SU-DHL-6 (cell line): ENCODE results near the gene SGMS2.

Source experiments
- H2AFZ ChIP-seq: fragments of 200-600 bp; sonication (generic); 2 replicates; pipeline ENCODE4 v1.6.1; 2014; ENCODE audit warnings: low read depth, mild to moderate bottlenecking, moderate library complexity, mixed read lengths, antibody characterized with exemption, low read length; ENCODE audit not compliant: severe bottlenecking
- H3F3A ChIP-seq: fragments of 200-600 bp; shearing (Covaris generic); 2 replicates; pipeline ENCODE4 v1.6.0; 2016; ENCODE audit warnings: antibody characterized with exemption, mild to moderate bottlenecking; ENCODE audit not compliant: insufficient read depth
- H3K27ac ChIP-seq: fragments of 200-600 bp; sonication (generic); 2 replicates; pipeline ENCODE4 v1.5.1; 2016; ENCODE audit warnings: low read depth, mild to moderate bottlenecking, low read length, moderate library complexity, mixed read lengths
- H3K27me3 ChIP-seq: fragments of 200-600 bp; sonication (generic), shearing (Covaris generic); 2 replicates; pipeline ENCODE4 v1.6.0; 2014; ENCODE audit warnings: mild to moderate bottlenecking, low read length
- H3K36me3 ChIP-seq: fragments of 200-600 bp; sonication (generic); 2 replicates; pipeline ENCODE4 v1.6.1; 2014; ENCODE audit warnings: mild to moderate bottlenecking, low read length, mixed read lengths
- H3K4me2 ChIP-seq: fragments of 300-600, 200-600 bp; shearing (Covaris generic), sonication (generic); 2 replicates; pipeline ENCODE4 v1.6.0; 2014; ENCODE audit warnings: low read length, low read depth, mild to moderate bottlenecking; ENCODE audit not compliant: poor library complexity, severe bottlenecking
- H3K4me3 ChIP-seq: fragments of 200-600 bp; sonication (generic); 2 replicates; pipeline ENCODE4 v1.5.1; 2014; ENCODE audit warnings: antibody characterized with exemption, low read length, mild to moderate bottlenecking, mixed read lengths; ENCODE audit not compliant: insufficient read depth, poor library complexity, severe bottlenecking
- H3K79me2 ChIP-seq: fragments of 200-600 bp; sonication (generic); 2 replicates; pipeline ENCODE4 v1.6.1; 2014; ENCODE audit warnings: mild to moderate bottlenecking, low read length, moderate library complexity; ENCODE audit not compliant: insufficient read depth
- H3K9ac ChIP-seq: fragments of 200-600 bp; sonication (generic); 2 replicates; pipeline ENCODE4 v1.7.0; 2014; ENCODE audit warnings: mild to moderate bottlenecking, low read length
- H3K9me2 ChIP-seq: fragments of 200-600 bp; sonication (generic); replicated peaks from 2 replicates; pipeline ENCODE4 v1.6.1; 2014; ENCODE audit warnings: low read length; ENCODE audit not compliant: insufficient read depth
- H3K9me3 ChIP-seq: fragments of 200-600 bp; sonication (generic); 2 replicates; pipeline ENCODE4 v1.6.1; 2014; ENCODE audit warnings: low read length, mixed read lengths; ENCODE audit not compliant: insufficient read depth
- H4K20me1 ChIP-seq: fragments of 200-600 bp; sonication (generic); 2 replicates; pipeline ENCODE4 v1.6.1; 2014; ENCODE audit warnings: low read depth, mild to moderate bottlenecking, antibody characterized with exemption, low read length, moderate library complexity, mixed read lengths
- EZH2phosphoT487 ChIP-seq: fragments of 200-600 bp; sonication (generic), shearing (Covaris generic); conservative IDR thresholded peaks from 2 replicates; pipeline ENCODE4 v1.6.1; 2018; ENCODE audit warnings: mild to moderate bottlenecking, antibody characterized with exemption, low read length, moderate library complexity, mixed read lengths
- TF ChIP-seq, protein P1 (sequence below): fragments of 200-600 bp; sonication (generic); IDR thresholded peaks from one replicate; pipeline ENCODE4 v1.5.1; 2017; ENCODE audit warnings: antibody characterized with exemption, mild to moderate bottlenecking, low read length, moderate library complexity; ENCODE audit not compliant: insufficient read depth, poor library complexity, severe bottlenecking

The SGMS2 gene

DNA sequence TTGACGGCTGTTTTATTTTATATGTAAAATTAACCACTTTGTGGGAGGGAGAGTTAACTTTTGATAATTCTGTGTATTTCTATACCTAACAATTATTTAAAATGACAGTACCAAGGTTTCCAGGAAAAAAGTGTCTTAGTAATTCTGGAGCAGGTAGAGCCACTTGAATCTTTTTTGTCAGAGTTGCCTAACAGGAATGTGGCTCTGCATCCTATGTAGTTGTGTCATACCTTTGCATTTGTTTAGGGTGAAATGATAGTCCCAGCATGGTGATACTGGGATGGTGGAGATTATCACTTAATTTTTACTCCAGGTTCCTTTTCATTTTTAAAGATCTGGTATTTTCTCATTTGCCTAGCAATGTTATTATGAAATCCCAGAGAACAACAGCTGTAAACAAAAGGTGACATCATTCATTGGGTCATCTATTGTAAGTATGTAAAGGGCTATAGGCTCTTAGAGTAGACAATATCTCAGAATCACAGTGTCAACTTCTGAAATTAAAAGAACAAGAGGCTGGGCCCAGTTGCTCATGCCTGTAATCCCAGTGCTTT lies 9.6 kb downstream of the SGMS2 start:
- H3K36me3 ChIP-seq = no peaks in the 10 kb centered on the region
- no peaks in the 10 kb centered on the region for H4K20me1 ChIP-seq
- no peaks in the 10 kb centered on the region for H3K79me2 ChIP-seq
- H3K9me2 ChIP-seq = no peaks in the 10 kb centered on the region
- H2AFZ ChIP-seq = no peak overlapping the region
- H3K4me2 ChIP-seq = no peak overlapping the region
- no peak overlapping the region for H3K9ac ChIP-seq
- H3K4me3 ChIP-seq = no peak overlapping the region
- no peaks in the 10 kb centered on the region for H3F3A ChIP-seq
- no peak overlapping the region for H3K27ac ChIP-seq
- H3K9me3 ChIP-seq = no peaks in the 10 kb centered on the region
- no peak for TF ChIP-seq EZH2phosphoT487
- TF ChIP-seq, protein P1, sequence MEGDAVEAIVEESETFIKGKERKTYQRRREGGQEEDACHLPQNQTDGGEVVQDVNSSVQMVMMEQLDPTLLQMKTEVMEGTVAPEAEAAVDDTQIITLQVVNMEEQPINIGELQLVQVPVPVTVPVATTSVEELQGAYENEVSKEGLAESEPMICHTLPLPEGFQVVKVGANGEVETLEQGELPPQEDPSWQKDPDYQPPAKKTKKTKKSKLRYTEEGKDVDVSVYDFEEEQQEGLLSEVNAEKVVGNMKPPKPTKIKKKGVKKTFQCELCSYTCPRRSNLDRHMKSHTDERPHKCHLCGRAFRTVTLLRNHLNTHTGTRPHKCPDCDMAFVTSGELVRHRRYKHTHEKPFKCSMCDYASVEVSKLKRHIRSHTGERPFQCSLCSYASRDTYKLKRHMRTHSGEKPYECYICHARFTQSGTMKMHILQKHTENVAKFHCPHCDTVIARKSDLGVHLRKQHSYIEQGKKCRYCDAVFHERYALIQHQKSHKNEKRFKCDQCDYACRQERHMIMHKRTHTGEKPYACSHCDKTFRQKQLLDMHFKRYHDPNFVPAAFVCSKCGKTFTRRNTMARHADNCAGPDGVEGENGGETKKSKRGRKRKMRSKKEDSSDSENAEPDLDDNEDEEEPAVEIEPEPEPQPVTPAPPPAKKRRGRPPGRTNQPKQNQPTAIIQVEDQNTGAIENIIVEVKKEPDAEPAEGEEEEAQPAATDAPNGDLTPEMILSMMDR = no peak
- no peaks in the 10 kb centered on the region for H3K27me3 ChIP-seq

DNA sequence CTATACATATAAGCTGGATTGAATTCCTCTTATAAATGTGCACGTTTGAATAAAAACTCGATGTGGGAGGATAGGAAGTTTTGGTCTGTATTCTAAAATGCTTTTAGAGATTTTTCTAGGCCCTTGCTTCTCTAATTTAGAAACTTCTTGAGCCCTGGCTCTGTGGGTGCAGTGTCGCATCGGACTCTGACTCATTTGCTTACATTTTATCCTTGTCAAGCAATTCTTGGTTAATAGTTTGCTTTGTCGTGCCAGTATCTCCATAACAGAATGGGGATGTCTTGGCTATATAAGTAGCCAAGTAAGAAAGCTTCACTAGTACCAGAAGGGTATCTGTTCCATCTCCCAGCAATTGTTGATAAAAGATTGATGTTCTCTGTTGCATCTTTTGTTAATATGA lies 10.7 kb downstream of the SGMS2 start:
- Histone ChIP-seq H3K9me2 (no peaks in the 10 kb centered on the region), H3K9ac (no peak overlapping the region), H3K27ac (no peak overlapping the region), H3F3A (no peaks in the 10 kb centered on the region), H3K4me2 (no peak overlapping the region), H3K9me3 (no peaks in the 10 kb centered on the region), H3K79me2 (no peaks in the 10 kb centered on the region), H3K36me3 (no peaks in the 10 kb centered on the region), H2AFZ (no peak overlapping the region), H3K27me3 (no peaks in the 10 kb centered on the region), H3K4me3 (no peak overlapping the region), H4K20me1 (no peaks in the 10 kb centered on the region)
- TF ChIP-seq, protein P1 = no peak
- no peak for TF ChIP-seq EZH2phosphoT487

DNA sequence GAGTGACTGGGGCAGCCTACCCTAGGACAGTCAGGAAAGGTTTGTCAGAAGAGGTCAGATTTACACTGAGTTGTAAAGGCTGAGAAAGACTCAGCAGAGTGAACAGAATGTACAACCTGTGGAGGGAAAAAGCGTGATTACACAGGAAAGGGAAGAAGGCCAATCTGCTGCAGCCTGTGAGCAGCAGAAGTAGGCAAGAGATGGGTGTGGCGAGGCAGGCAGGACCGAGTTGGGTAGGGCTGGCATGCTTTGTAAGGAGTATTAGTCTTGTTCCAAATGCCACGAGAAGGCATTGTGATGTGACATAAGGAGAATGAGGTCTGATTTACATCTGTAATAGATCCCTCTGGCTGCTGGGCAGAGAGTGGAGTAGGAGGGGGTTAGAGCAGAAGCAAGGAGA lies 12.6 kb downstream of the SGMS2 start:
- Histone ChIP-seq H2AFZ (no peak overlapping the region), H3K4me2 (no peak overlapping the region), H3K9me3 (no peaks in the 10 kb centered on the region), H3K9me2 (no peaks in the 10 kb centered on the region), H3K79me2 (no peaks in the 10 kb centered on the region), H3K9ac (no peak overlapping the region), H4K20me1 (no peaks in the 10 kb centered on the region), H3K4me3 (no peak overlapping the region), H3K27ac (no peak overlapping the region), H3K27me3 (no peaks in the 10 kb centered on the region), H3K36me3 (no peaks in the 10 kb centered on the region), H3F3A (no peaks in the 10 kb centered on the region)
- TF ChIP-seq EZH2phosphoT487 = no peak
- TF ChIP-seq, protein P1 = no peak
